Spleen (tissue), 11 donors: ENCODE data around the gene RTL5. TPM values are rescaled to one million over a fixed set of nuclear protein-coding genes. Genes with fewer than 3 reads are reported as not detected.

Experiments used
- DNase-seq: peaks from one replicate; pipeline ENCODE4 v3.0.0-alpha.2; 2020
- H3K27ac ChIP-seq, 8 donors: fragments of 200-600 bp; sonication (generic) in 7 of 8; 1 replicate in 4 of 8; 2 replicates in 4 of 8; pipeline versions ENCODE4 v1.5.0 to v1.8.0; 2016 to 2021; ENCODE audit warnings: inconsistent platforms in 4 of 8, mild to moderate bottlenecking in 4 of 8, moderate library complexity in 1 of 8
- H3K27me3 ChIP-seq, 7 donors: fragments of 200-600 bp; sonication (generic) in 6 of 7; replicated peaks in 1 of 7; 1 replicate in 4 of 7; 2 replicates in 3 of 7; pipeline versions ENCODE4 v1.5.0 to v1.8.0; 2016 to 2021; ENCODE audit warnings: inconsistent platforms in 3 of 7, mild to moderate bottlenecking in 1 of 7
- H3K36me3 ChIP-seq, 6 donors: fragments of 200-600 bp; sonication (generic) in 5 of 6; 1 replicate in 4 of 6; 2 replicates in 2 of 6; pipeline versions ENCODE4 v1.5.0 to v1.8.0; 2016 to 2021; ENCODE audit warnings: inconsistent platforms in 2 of 6
- H3K4me1 ChIP-seq, 6 donors: fragments of 200-600 bp; sonication (generic) in 5 of 6; 1 replicate in 3 of 6; 2 replicates in 3 of 6; pipeline versions ENCODE4 v1.5.0 to v1.8.0; 2016 to 2021; ENCODE audit warnings: inconsistent platforms in 3 of 6
- H3K4me3 ChIP-seq, 8 donors: fragments of 200-600 bp; sonication (generic) in 7 of 8; 1 replicate in 4 of 8; 2 replicates in 4 of 8; pipeline versions ENCODE4 v1.5.0 to v1.8.0; 2016 to 2021; ENCODE audit warnings: inconsistent platforms in 4 of 8, mild to moderate bottlenecking in 4 of 8, moderate library complexity in 2 of 8
- H3K9me3 ChIP-seq, 8 donors: fragments of 200-600 bp; sonication (generic) in 7 of 8; 1 replicate in 4 of 8; 2 replicates in 4 of 8; pipeline versions ENCODE4 v1.5.0 to v1.8.0; 2016 to 2021; ENCODE audit warnings: inconsistent platforms in 4 of 8
- CTCF ChIP-seq, 11 experiments: fragments of 200-600 bp in 7 of 11; fragments of 450-650 bp in 4 of 11; sonication (generic) in 4 of 11; IDR thresholded peaks in 8 of 11; conservative IDR thresholded peaks in 3 of 11; 1 replicate in 7 of 11; 2 replicates in 4 of 11; pipeline versions ENCODE4 v1.4.0 to v1.8.0; 2016 to 2021; ENCODE audit warnings: antibody characterized with exemption in 11 of 11, inconsistent platforms in 4 of 11, mild to moderate bottlenecking in 1 of 11
- POLR2A ChIP-seq, 3 donors: fragments of 450-650 bp; IDR thresholded peaks; one replicate each; pipeline ENCODE4 v1.5.1; 2017; ENCODE audit warnings: antibody characterized with exemption in 3 of 3, mild to moderate bottlenecking in 1 of 3
- POLR2AphosphoS5 ChIP-seq, 3 donors: sonication (generic); formaldehyde crosslinking; IDR thresholded peaks; one replicate each; pipeline ENCODE4 v1.5.1; 2017; ENCODE audit warnings: antibody characterized with exemption in 3 of 3
- WGBS, 5 donors: extraction: QIAGEN DNeasy Blood & Tissue Kit in 3 of 5; methylation state at CpG; one replicate each; pipeline versions ENCODE4 v1.1.5 to v1.1.7; 2013 to 2018; 5-methylcytosine and 5-hydroxymethylcytosine counted together
- intact Hi-C: fragments of 100-400 bp; cut with DNase I; formaldehyde crosslinking; loops from one replicate; pipeline ENCODE4 v1.15.0; 2023; ENCODE audit warnings: low total_unique reads
- polyA plus RNA-seq, 3 donors: library from polyadenylated mRNA; stranded (reverse); fragments of 200-250 nt; gene quantifications; one replicate each; pipeline ENCODE4 v1.2.1, GENCODE V29; 2013
- total RNA-seq, 7 donors: library from RNA; depleted of rRNA in 3 of 7; stranded (reverse); fragments of >200 nt in 3 of 7; fragmentation: NEBNext Ultra II Directional in 4 of 7; extraction: Animal tissue kit (Norgen Biotek cat#: 25700) in 4 of 7; gene quantifications; one replicate each; pipeline versions ENCODE4 v1.1.0 to v1.2.1, GENCODE V29; 2016 to 2021
- donor health status: healthy with polysubstance abuse.
- donor health status: DM: no; HTN: no; CAD: no; lungs with moderate emphysema.
- donor health status: DM: no; HTN: no; CAD: no.
- donor health status: Bipolar disorder and iron deficiency.
- donor health status: healthy.
- donor health status: DM: no; HTN: no; CAD: no.
- donor health status: DM: yes; HTN: yes; CAD: no.

Gene RTL5
- total and polyA plus RNA-seq, 10 donors: 0.46 to 5.9 (median 3.5) TPM

DNA sequence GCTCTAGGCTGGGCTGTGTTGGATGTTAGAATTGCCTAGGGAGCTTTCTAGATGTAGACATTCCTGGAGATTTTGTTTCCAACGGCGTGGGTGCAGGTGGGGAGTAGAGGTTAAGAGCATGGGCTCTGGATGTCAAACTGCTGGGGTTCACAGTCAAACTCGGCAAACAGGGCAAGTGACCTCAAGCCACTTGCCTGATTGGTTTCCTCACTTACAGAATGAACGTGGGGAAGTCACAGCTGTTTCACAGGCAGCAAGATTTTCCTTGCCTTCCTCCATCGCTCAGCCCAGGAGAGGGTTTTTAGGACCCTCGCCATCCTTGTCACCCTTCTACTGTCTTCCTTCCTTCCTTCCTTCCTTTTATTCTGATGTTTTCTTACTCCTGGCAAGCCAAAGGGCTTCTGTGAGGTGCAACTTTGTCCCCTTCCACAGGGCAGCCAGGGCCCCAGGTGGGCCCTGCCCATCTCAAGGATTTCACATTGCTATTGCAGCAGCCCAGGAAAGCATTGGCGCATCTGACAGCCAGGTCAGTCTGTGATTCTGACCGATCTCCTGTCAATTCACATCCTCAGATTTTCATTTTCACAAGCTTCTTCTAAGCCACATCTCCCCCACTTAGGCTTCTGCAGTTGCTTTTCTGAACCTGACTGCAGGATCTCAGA, 7.0 kb downstream of the RTL5 start:
- Histone ChIP-seq H3K4me1 (peaks cover 0 to 73% (median 46%) of the 10 kb centered on the region in 6 donors), H3K27ac (peak overlapping the region in 6 of 8 donors; percentile 32 to 88 (median 78)), H3K27me3 (peaks cover 0 to 32% (median 0%) of the 10 kb centered on the region in 7 donors), H3K4me3 (no peak overlapping the region), H3K9me3 (no peaks in the 10 kb centered on the region), H3K36me3 (no peaks in the 10 kb centered on the region)
- DNase-seq: no peak
- WGBS, 5 donors: 56 to 66% (median 60%) methylated on average over 5 to 8 of the region's 8 CpGs
- intact Hi-C loops: loop anchor here (5.0 kb wide), 1 partner anchor 107 kb away; no protein-coding TSS in a partner anchor
- TF ChIP-seq POLR2AphosphoS5 (IDR thresholded peaks at IDR 0.05) (no peak), POLR2A (IDR thresholded peaks at IDR 0.05) (no peak), CTCF (IDR thresholded peaks at IDR 0.05 in 8 of 11, conservative IDR thresholded peaks at IDR 0.05 in 3 of 11) (no peak)

- Histone ChIP-seq H3K27me3 (peaks cover 0 to 32% (median 0%) of the 10 kb centered on the region in 7 donors), H3K4me3 (no peak overlapping the region), H3K36me3 (no peaks in the 10 kb centered on the region), H3K9me3 (no peaks in the 10 kb centered on the region), H3K4me1 (peaks cover 0 to 73% (median 46%) of the 10 kb centered on the region in 6 donors), H3K27ac (peak overlapping the region in 6 of 8 donors; percentile 32 to 88 (median 78))
- WGBS, 5 donors: 34 to 70% (median 43%) methylated on average over 2 to 11 of the region's 11 CpGs
- DNase-seq: peak; percentile 78
- intact Hi-C loops: no loop called here
- TF ChIP-seq POLR2AphosphoS5 (IDR thresholded peaks at IDR 0.05): no peak
- TF ChIP-seq CTCF (IDR thresholded peaks at IDR 0.05 in 8 of 11, conservative IDR thresholded peaks at IDR 0.05 in 3 of 11): no peak
- no peak for TF ChIP-seq POLR2A (IDR thresholded peaks at IDR 0.05)
Observed at GRCh38 chrX:72123471-72124185, 8.1 kb downstream of the RTL5 start.

DNA sequence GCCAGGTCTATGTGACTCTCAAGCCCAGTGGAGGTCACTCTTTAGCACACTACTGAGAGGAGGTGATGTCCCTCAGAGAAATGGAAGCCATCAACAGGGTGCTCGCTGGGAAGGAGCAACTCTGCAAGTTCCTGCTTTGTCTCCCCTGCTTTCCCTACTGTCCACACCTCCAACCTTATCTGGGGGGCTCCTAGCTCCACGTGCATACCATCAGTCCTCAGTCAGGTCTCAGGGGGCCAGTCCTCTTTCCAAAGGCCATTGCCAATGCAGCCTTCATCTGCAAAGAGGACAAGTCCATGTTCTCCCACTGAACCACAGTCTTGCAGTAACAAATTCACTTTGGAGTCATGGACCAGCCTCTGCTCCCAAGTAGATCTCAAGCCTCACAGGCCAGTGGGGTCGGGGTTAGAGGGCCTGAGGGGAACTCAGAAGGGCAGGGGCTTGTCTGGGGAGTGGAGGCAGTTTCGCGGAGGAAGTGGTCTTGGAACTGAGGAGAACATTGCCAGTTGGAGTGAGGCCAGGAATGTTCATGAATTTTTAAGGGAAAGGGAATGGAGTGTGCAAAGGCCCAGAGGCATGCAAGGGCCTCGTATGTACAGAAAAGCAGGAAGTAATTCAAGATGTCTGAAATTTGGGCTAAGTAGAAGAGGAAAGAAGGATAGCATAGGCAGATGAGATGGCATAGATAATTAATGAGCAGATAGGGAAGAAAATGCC, 8.9 kb downstream of the RTL5 start:
- DNase-seq: no peak
- no peaks in the 10 kb centered on the region for H3K9me3 ChIP-seq
- H3K4me3 ChIP-seq: peak overlapping the region in 1 of 8 donors; percentile 35
- peaks cover 0 to 25% (median 0%) of the 10 kb centered on the region in 7 donors for H3K27me3 ChIP-seq
- peaks cover 0 to 73% (median 46%) of the 10 kb centered on the region in 6 donors for H3K4me1 ChIP-seq
- TF ChIP-seq POLR2A (IDR thresholded peaks at IDR 0.05) (no peak), CTCF (IDR thresholded peaks at IDR 0.05 in 8 of 11, conservative IDR thresholded peaks at IDR 0.05 in 3 of 11) (no peak), POLR2AphosphoS5 (IDR thresholded peaks at IDR 0.05) (no peak)
- intact Hi-C loops: no loop called here
- WGBS, 5 donors: 57 to 77% (median 66%) methylated on average over 5 to 6 of the region's 6 CpGs
- peak overlapping the region in 7 of 8 donors; percentile 6 to 88 (median 76) for H3K27ac ChIP-seq
- H3K36me3 ChIP-seq: no peaks in the 10 kb centered on the region
